Testis (tissue), 3 donors: ENCODE measurements around the gene MTOR. TPM values are rescaled to one million over a fixed set of nuclear protein-coding genes. Genes with fewer than 3 reads are reported as not detected.

ENCODE experiments used
- DNase-seq: peaks from one replicate; pipeline ENCODE4 v3.0.0-alpha.2; 2019
- H3K27ac ChIP-seq, 2 donors: fragments of 200-600 bp; sonication (generic); one replicate each; pipeline ENCODE4 v1.5.1; 2019
- H3K27me3 ChIP-seq: fragments of 200-600 bp; sonication (generic); one replicate; pipeline ENCODE4 v1.5.1; 2019
- H3K36me3 ChIP-seq: fragments of 200-600 bp; sonication (generic); one replicate; pipeline ENCODE4 v1.5.1; 2017; ENCODE audit warnings: low read depth; ENCODE audit errors: missing control alignments
- H3K4me1 ChIP-seq: fragments of 200-600 bp; sonication (generic); one replicate; pipeline ENCODE4 v1.5.1; 2019
- H3K4me3 ChIP-seq, 2 donors: fragments of 200-600 bp; sonication (generic); one replicate each; pipeline ENCODE4 v1.5.1; 2017 to 2019
- H3K9me3 ChIP-seq: fragments of 200-600 bp; sonication (generic); one replicate; pipeline ENCODE4 v1.5.1; 2017
- CTCF ChIP-seq, 3 experiments: fragments of 450-650 bp in 2 of 3; fragments of 200-600 bp in 1 of 3; sonication (generic) in 1 of 3; IDR thresholded peaks; one replicate each; pipeline ENCODE4 v1.5.1; 2016 to 2019; ENCODE audit warnings: antibody characterized with exemption in 3 of 3, mild to moderate bottlenecking in 2 of 3, moderate library complexity in 1 of 3
- POLR2A ChIP-seq: fragments of 450-650 bp; IDR thresholded peaks from one replicate; pipeline ENCODE4 v1.6.1; 2017; ENCODE audit warnings: antibody characterized with exemption, mild to moderate bottlenecking, moderate library complexity
- WGBS, 2 donors: methylation state at CpG; one replicate each; pipeline ENCODE4 v1.1.5; 2018; 5-methylcytosine and 5-hydroxymethylcytosine counted together
- intact Hi-C: fragments of 100-400 bp; cut with DNase I; formaldehyde crosslinking; loops from one replicate; pipeline ENCODE4 v1.15.1; 2023; ENCODE audit warnings: low total_unique reads
- polyA plus RNA-seq: library from polyadenylated mRNA; stranded (reverse); fragments of 350-450 nt; fragmentation: Illumina TruSeq; extraction: RNeasy Lipid Tissue Mini Kit (QIAGEN cat#74804); gene quantifications from one replicate; pipeline ENCODE4 v1.2.3, GENCODE V29; 2014; ENCODE audit warnings: low read depth, low replicate concordance; ENCODE audit not compliant: insufficient read depth
- total RNA-seq, 2 donors: library from RNA; depleted of rRNA; stranded (reverse); fragments of >200 nt; gene quantifications; one replicate each; pipeline ENCODE4 v1.2.3, GENCODE V29; 2016

MTOR gene
- total and polyA plus RNA-seq, 3 donors from 2014 or later = 83.3 to 129 (median 108) TPM

- Histone ChIP-seq H3K9me3 (no peaks in the 10 kb centered on the region), H3K27me3 (no peaks in the 10 kb centered on the region), H3K4me3 (no peak overlapping the region), H3K27ac (no peak overlapping the region), H3K4me1 (peaks cover 10% of the 10 kb centered on the region), H3K36me3 (no peaks in the 10 kb centered on the region)
- no peak for DNase-seq
- intact Hi-C loops = no loop called here
- no peak for TF ChIP-seq CTCF (IDR thresholded peaks at IDR 0.05)
- 93 to 100% methylated on average over 9 to 11 of the region's 11 CpGs for WGBS, 2 donors
Observed at GRCh38 chr1:11176081-11176706, 86.2 kb downstream of the MTOR start.

- WGBS, 2 donors = 94 to 96% methylated on average over 10 of the region's 10 CpGs
- Histone ChIP-seq H3K36me3 (no peaks in the 10 kb centered on the region), H3K27ac (no peak overlapping the region), H3K4me1 (peaks cover 10% of the 10 kb centered on the region), H3K4me3 (no peak overlapping the region), H3K27me3 (no peaks in the 10 kb centered on the region), H3K9me3 (no peaks in the 10 kb centered on the region)
- no peak for TF ChIP-seq POLR2A
- TF ChIP-seq CTCF (IDR thresholded peaks at IDR 0.05) = no peak
- no peak for DNase-seq
- intact Hi-C loops = no loop called here
Observed at GRCh38 chr1:11175461-11175860, 86.9 kb downstream of the MTOR start.

- no peak for TF ChIP-seq POLR2A
- TF ChIP-seq CTCF (IDR thresholded peaks at IDR 0.05) = no peak
- Histone ChIP-seq H3K4me3 (no peak overlapping the region), H3K27ac (no peak overlapping the region), H3K27me3 (no peaks in the 10 kb centered on the region), H3K9me3 (no peaks in the 10 kb centered on the region), H3K4me1 (peaks cover 10% of the 10 kb centered on the region), H3K36me3 (no peaks in the 10 kb centered on the region)
- intact Hi-C loops = no loop called here
- peak; percentile 41 for DNase-seq
- WGBS, 2 donors = 82 to 88% methylated on average over 7 of the region's 7 CpGs
Observed at GRCh38 chr1:11174261-11174942, 87.9 kb downstream of the MTOR start.

GRCh38 chr1:11170102-11170501, 92.2 kb downstream of the MTOR start:
- peaks cover 8% of the 10 kb centered on the region for H3K4me1 ChIP-seq
- H3K27ac ChIP-seq = no peak overlapping the region
- no peaks in the 10 kb centered on the region for H3K9me3 ChIP-seq
- no peak for TF ChIP-seq POLR2A
- no peak for TF ChIP-seq CTCF (IDR thresholded peaks at IDR 0.05)
- intact Hi-C loops = no loop called here
- H3K36me3 ChIP-seq = no peaks in the 10 kb centered on the region
- 95 to 97% methylated on average over 2 of the region's 2 CpGs for WGBS, 2 donors
- no peak overlapping the region for H3K4me3 ChIP-seq
- H3K27me3 ChIP-seq = no peaks in the 10 kb centered on the region
- no peak for DNase-seq

GRCh38 chr1:11169202-11169601, 93.1 kb downstream of the MTOR start:
- H3K27ac ChIP-seq = no peak overlapping the region
- H3K9me3 ChIP-seq = no peaks in the 10 kb centered on the region
- peaks cover 8% of the 10 kb centered on the region for H3K4me1 ChIP-seq
- DNase-seq = no peak
- no peaks in the 10 kb centered on the region for H3K36me3 ChIP-seq
- no peak overlapping the region for H3K4me3 ChIP-seq
- 75 to 82% methylated on average over 3 of the region's 3 CpGs for WGBS, 2 donors
- intact Hi-C loops = no loop called here
- no peaks in the 10 kb centered on the region for H3K27me3 ChIP-seq
- TF ChIP-seq POLR2A = no peak
- TF ChIP-seq CTCF (IDR thresholded peaks at IDR 0.05) = no peak
